GM21381 (cell line): ENCODE data around the gene PGBD4.

Experiments used
- ATAC-seq: cut with Tn5 transposase; IDR thresholded peaks from one replicate; pipeline ENCODE4 v1.9.1; 2021; ENCODE audit warnings: mild to moderate bottlenecking, moderate library complexity; ENCODE audit not compliant: unreplicated experiment

The PGBD4 gene

DNA sequence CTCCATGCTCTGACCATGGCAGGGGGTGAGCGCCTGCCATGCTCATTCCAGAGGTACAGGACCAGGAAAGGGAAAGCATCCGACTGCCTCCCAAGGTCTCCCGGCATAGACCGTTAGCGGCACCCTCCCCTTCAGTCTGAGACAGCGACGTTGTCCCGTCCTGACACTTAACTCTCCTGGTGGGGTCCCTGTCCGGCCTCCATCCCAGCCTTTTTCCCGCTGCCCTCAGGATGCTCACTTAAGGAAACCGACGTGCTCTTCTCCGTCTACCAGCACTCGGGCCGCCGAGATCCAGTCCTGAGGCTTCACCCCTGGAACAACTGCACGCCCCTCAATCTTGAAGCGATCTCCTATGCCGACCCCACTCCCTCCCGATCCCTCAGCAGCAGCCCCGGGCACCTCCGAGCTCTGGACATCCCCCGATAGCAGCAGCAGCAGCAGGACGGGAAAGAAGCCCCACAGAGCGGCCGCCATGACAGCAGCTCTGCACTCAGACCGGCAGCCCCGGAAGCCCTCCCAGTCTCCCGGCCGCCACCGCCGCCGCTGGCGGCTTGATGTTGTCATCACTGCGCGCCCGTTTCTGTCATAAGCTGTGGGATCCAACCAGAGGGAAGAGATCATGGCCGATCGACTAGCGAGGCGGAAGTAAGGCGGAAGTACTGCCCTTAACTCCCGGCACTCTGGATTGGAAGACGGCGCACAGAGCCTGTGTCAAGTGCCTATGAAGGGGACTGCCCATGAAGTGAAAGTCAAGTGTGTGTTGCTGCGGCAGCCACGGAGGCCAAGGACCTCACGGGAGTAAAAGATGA is at the start of gene PGBD4, which contains the start of gene EMC7:
Gene PGBD4, plus strand, starts transcription at position 718 of the 809 bp plus-strand sequence. CDS start 449 bp downstream, outside the sequence.
Gene EMC7, minus strand, starts transcription at position 497 of the 809 bp plus-strand sequence. Its CDS starts 23 bp downstream, at position 474.
- ATAC-seq = peak; percentile 98

- ATAC-seq = no peak
Measured at GRCh38 chr15:34054081-34054707, 47.7 kb upstream of the PGBD4 start.

- ATAC-seq = no peak
Measured at GRCh38 chr15:34055868-34056595, 45.9 kb upstream of the PGBD4 start.

DNA sequence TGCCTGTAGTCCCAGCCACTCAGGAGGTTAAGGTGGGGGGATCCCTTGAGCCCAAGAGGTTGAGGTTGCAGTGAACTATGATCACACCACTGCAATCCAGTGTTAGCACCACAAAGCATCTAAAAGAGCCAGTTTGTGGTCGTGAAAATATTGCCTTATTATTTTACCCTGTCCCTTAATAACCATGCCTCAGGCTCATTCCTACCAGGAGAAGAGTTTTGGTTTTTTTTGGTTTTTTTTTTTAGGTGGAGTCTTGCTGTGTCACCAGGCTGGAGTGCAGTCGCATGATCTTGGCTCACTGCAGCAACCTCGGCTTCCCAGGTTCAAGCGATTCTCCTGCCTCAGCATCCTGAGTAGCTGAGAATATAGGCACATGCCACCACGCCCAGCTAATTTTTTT is 45.0 kb upstream of the PGBD4 start:
- ATAC-seq = no peak

- no peak for ATAC-seq
Measured at GRCh38 chr15:34059476-34059875, 42.4 kb upstream of the PGBD4 start.

DNA sequence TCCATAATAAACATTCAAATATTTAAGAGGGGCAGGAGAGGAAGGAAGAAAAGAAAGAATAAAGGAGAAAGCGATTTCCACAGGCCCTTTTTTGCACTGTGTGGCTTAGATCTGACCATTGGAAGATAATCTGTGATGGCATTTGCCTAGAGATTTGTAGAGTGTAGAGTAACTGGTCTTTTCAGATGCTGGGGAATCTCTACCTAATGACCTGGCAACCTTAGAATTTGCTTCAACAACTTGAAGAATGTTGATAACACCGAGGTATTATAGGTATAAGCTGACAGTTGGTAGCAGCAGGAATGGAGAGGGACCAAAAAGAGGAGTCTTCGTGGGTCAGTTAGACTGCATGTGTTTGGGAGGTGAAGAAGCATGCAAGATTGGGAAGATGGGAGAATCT is 41.9 kb upstream of the PGBD4 start:
- no peak for ATAC-seq

GRCh38 chr15:34064438-34064837 is 37.4 kb upstream of the PGBD4 start:
- ATAC-seq = no peak

- no peak for ATAC-seq
Measured at GRCh38 chr15:34065261-34065660, 36.6 kb upstream of the PGBD4 start.

DNA sequence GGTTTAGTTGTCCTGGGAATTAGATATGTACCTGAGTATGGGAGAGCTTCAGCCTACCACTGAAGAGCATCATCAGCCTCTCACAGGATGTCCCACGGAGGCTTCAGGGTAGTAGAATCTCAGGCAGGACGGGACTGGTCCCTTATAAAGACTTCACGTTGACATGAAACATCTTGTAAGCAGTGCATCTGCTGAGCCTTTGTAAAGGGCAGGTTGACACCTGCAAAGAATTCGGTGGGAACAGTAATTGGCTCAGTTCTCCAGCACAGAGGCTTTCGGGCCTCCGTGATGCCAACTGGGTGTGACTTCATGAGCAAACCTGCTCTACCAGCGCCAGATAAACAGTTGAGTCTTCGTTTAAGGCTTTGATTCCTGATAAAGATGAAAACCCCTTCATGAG is 35.9 kb upstream of the PGBD4 start:
- ATAC-seq = no peak

DNA sequence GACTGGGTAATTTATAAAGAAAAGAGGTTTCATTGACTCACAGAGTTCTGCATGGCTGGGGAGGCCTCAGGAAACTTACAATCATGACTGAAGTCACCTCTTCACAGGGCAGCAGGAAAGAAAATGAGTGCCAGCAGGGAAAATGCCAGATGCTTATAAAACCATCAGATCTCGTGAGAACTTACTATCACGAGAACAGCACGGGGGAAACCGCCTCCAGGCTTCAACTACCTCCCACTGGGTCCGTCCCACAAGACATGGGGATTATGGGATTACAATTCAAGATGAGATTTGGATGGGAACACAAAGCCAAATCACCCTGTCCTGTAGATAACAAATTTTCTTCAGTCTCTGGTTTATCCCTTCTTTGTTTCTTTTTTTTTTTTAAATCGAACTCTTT is 31.9 kb upstream of the PGBD4 start:
- ATAC-seq = no peak

DNA sequence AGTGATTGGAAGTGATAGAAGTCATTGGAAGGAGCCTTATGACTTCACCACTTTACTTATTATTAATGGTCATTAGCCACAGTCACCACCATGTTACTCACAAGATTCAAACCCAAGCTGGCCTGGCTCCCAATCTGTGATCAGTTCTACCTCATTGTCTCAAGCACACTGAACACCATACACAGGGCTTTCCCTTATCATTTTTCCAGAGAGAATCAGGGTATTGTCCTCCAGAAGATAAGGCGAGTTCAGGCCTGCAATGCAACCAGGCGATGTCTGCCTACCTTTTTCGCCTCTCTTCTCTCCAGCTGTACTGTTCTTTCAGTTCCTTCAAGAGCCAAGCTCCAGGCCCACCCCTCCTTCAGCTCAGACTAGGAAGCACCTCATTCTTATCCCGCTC is 25.1 kb upstream of the PGBD4 start:
- no peak for ATAC-seq

GRCh38 chr15:34078900-34079299 is 23.0 kb upstream of the PGBD4 start:
- ATAC-seq = no peak

- no peak for ATAC-seq
Measured at GRCh38 chr15:34079904-34080303, 22.0 kb upstream of the PGBD4 start.

DNA sequence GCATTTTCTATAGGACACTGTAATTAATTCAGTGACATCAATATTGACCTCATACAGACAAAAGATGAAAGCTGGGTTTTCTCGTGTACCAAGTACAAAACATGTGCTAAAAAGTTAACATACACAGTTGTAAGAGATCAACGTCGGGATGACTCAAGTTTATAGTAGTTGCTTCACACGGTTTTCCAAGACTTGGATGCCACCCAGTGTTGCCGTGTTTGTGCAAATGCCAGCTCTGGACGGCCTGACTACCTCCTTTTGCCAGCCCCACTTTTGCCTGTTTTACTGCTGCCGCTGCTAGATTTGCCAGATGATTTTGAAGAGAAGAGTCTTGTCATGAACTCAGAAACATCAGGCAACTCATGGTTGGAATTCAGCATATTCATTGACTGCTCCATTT is 17.8 kb upstream of the PGBD4 start:
- ATAC-seq = no peak

DNA sequence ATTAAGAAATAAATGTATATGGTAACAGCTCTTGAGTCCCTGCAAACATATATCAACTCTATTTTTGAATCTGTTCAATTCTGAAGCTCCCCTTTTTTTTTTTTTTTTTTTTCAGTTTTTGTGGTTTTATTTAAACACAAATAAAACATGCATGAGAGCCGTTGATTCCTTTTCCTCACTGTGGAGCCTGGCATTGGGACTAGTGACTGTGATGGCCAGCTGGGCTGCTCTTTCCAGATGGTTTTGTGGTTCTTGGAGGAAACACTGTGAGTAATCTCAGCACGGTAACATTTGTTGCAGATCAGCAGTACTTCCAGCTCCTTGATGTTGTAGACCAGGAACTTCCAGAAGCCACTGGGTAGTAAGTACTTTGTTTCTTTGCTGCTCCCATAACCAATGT is 16.1 kb upstream of the PGBD4 start:
- ATAC-seq = no peak

DNA sequence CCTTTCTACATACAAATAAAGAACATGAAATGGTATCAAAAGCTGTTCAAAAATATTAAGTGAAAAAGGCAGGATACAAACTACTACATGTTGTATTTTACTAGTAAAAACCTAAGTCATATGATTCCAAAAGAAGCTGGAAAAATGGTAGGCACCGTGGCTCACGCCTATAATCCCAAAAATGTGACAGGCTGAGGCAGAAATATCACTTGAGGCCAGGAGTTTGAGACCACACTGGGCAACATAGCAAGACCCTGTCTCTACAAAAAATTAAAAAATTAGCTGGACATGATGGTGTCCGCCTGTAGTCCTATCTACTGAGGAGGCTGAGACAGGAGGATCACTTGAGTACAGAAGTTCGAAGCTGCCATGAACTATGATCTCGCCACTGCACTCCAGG is 2.0 kb upstream of the PGBD4 start:
- no peak for ATAC-seq

DNA sequence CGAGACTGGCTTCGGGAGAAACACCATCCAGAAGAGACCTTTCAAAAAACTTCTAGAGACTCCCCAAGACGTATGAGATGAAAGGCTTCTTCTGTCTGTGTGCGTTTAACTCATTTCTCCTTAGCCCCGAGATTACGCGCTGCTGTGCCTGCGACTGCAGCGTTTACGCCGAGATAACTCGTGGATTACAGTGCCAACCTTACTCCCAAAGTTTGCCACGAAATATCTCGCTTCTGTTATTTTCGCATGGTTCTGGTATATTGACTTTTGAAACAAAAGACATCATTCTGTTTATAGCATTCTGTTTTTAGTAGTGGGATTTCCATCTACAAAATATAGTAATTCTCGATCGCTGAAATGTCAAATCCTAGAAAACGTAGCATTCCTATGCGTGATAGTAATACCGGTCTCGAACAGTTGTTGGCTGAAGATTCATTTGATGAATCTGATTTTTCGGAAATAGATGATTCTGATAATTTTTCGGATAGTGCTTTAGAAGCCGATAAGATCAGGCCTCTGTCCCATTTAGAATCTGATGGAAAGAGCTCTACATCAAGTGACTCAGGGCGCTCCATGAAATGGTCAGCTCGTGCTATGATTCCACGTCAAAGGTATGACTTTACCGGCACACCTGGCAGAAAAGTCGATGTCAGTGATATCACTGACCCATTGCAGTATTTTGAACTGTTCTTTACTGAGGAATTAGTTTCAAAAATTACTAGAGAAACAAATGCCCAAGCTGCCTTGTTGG is 467 bp downstream of the PGBD4 start:
- peak; percentile 10 for ATAC-seq

GRCh38 chr15:34106423-34106822 is 4.5 kb downstream of the PGBD4 start:
- ATAC-seq = no peak

GRCh38 chr15:34107315-34107714 is 5.4 kb downstream of the PGBD4 start:
- no peak for ATAC-seq

DNA sequence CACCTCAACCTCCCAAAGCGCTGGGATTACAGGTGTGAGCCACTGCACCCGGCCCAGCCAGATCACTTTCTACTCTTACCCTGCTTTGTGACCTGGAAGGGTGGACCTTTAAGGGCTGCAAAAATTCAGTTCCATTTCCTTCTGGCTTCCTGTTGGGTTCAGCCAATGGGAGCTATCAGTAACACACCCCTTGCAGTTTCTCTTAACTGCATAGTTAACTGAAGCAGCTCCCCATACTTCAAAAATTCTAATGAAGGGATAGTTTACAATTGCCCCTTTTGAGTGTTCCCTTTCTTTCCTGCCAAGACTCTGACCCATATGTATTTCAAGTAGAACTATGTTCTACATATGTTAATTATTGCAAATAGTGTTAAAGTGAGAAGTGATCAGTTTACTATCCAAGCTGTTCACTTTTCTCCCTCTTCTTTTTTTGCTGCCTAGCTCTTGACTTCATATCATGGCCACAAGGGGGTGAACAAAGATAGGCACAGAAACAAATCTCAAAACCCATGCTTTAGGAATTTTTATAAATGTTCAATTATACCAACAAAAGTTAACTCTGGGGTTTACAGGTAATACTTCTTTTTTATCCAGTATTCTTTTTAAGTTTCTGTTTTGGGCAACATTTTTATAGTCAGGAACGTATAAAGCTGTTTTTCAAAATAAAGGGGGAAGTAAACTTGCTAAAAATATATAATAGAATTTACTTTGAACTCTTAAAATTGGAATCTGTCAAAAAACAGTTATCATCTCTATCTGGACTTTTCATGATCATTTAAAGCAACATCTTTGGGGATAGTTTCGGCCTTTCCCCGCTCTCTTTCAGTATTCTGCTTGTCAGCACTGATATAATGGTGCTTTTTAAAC is 8.1 kb downstream of the PGBD4 start:
- no peak for ATAC-seq
